ENCODE data around the gene SRSF7.
"Not testable (repeated sequence)": the region's sequence is repeated elsewhere in the genome, so short reads cannot be mapped to it uniquely, and the experiment has no call there.

SRSF7 gene

GRCh38 chr2:38731090-38731489 is 20.1 kb downstream of the SRSF7 start:
- no peak for DNase-seq

GRCh38 chr2:38728694-38729093 is 22.5 kb downstream of the SRSF7 start:
- DNase-seq, result no peak

- DNase-seq, result no peak
These were observed 23.5 kb downstream of the SRSF7 start for GRCh38 chr2:38727661-38728060.

GRCh38 chr2:38723173-38723572 is 28.0 kb downstream of the SRSF7 start:
- DNase-seq, result no peak

GRCh38 chr2:38722271-38723061 is 28.7 kb downstream of the SRSF7 start:
- no peak for DNase-seq

GRCh38 chr2:38720613-38721241 is 30.4 kb downstream of the SRSF7 start:
- DNase-seq, result no peak

GRCh38 chr2:38719706-38720105 is 31.5 kb downstream of the SRSF7 start:
- no peak for DNase-seq

- no peak for DNase-seq
These were observed 32.6 kb downstream of the SRSF7 start for GRCh38 chr2:38718601-38719000.

GRCh38 chr2:38716185-38716584 is 35.0 kb downstream of the SRSF7 start:
- DNase-seq, result no peak

- DNase-seq, result not testable (repeated sequence)
These were observed 36.2 kb downstream of the SRSF7 start for GRCh38 chr2:38714941-38715340.

GRCh38 chr2:38713338-38713737 is 37.8 kb downstream of the SRSF7 start:
- no peak for DNase-seq

- DNase-seq, result no peak
These were observed 38.3 kb downstream of the SRSF7 start for GRCh38 chr2:38712871-38713270.

- DNase-seq, result no peak
These were observed 38.7 kb downstream of the SRSF7 start for GRCh38 chr2:38712413-38712812.

- no peak for DNase-seq
These were observed 39.6 kb downstream of the SRSF7 start for GRCh38 chr2:38711558-38711957.

GRCh38 chr2:38709567-38710194 is 41.5 kb downstream of the SRSF7 start:
- DNase-seq, result no peak

GRCh38 chr2:38708900-38709566 is 42.1 kb downstream of the SRSF7 start:
- no peak for DNase-seq

GRCh38 chr2:38708491-38708890 is 42.7 kb downstream of the SRSF7 start:
- DNase-seq, result not testable (repeated sequence)

- no peak for DNase-seq
These were observed 44.3 kb downstream of the SRSF7 start for GRCh38 chr2:38706846-38707345.

- no peak for DNase-seq
These were observed 46.5 kb downstream of the SRSF7 start for GRCh38 chr2:38704664-38705063.

- not testable (repeated sequence) for DNase-seq
These were observed 47.8 kb downstream of the SRSF7 start for GRCh38 chr2:38703336-38703735.

GRCh38 chr2:38702413-38702812 is 48.7 kb downstream of the SRSF7 start:
- no peak for DNase-seq

- no peak for DNase-seq
These were observed 49.6 kb downstream of the SRSF7 start for GRCh38 chr2:38701542-38701941.

GRCh38 chr2:38700881-38701458 is 50.2 kb downstream of the SRSF7 start:
- no peak for DNase-seq

Measured in NCI-H1048 (cell line).